Trophoblast cell (in vitro differentiated cells and primary cell): ENCODE data around the gene ATP12A.

Experiments
- DNase-seq, 2 donors: peaks; one replicate each; pipeline ENCODE4 v3.0.0-alpha.2; 2016
- H2AFZ ChIP-seq: 2 replicates; pipeline ENCODE4 v1.6.1; 2013; ENCODE audit warnings: low read length, moderate library complexity, mild to moderate bottlenecking; ENCODE audit not compliant: insufficient read depth, poor library complexity
- H2AK5ac ChIP-seq: 2 replicates; pipeline ENCODE4 v1.6.1; 2013; ENCODE audit warnings: mild to moderate bottlenecking, low read length
- H2BK120ac ChIP-seq: 2 replicates; pipeline ENCODE4 v1.6.1; 2013; ENCODE audit warnings: low read length, mild to moderate bottlenecking, moderate library complexity; ENCODE audit not compliant: insufficient read depth, poor library complexity
- H2BK12ac ChIP-seq: 2 replicates; pipeline ENCODE4 v1.6.1; 2013; ENCODE audit warnings: mild to moderate bottlenecking, low read length, moderate library complexity
- H2BK5ac ChIP-seq: 2 replicates; pipeline ENCODE4 v1.6.1; 2013; ENCODE audit warnings: low read length, low read depth, moderate library complexity, mild to moderate bottlenecking; ENCODE audit not compliant: poor library complexity
- H3K14ac ChIP-seq: 2 replicates; pipeline ENCODE4 v1.6.1; 2013; ENCODE audit warnings: mild to moderate bottlenecking, low read length
- H3K18ac ChIP-seq: 2 replicates; pipeline ENCODE4 v1.6.1; 2013; ENCODE audit warnings: mild to moderate bottlenecking, low read length
- H3K23ac ChIP-seq: 2 replicates; pipeline ENCODE4 v1.6.1; 2013; ENCODE audit warnings: low read length
- H3K27ac ChIP-seq: 2 replicates; pipeline ENCODE4 v1.5.1; 2013; ENCODE audit warnings: low read depth, mild to moderate bottlenecking, inconsistent platforms, low read length, moderate library complexity
- H3K27me3 ChIP-seq: 2 replicates; pipeline ENCODE4 v1.6.1; 2013; ENCODE audit warnings: inconsistent platforms, mild to moderate bottlenecking, low read length, moderate library complexity; ENCODE audit not compliant: insufficient read depth
- H3K36me3 ChIP-seq, 2 experiments: 1 replicate in 1 of 2; 2 replicates in 1 of 2; pipeline ENCODE4 v1.6.1; 2013; ENCODE audit warnings: low read length in 2 of 2, mild to moderate bottlenecking in 2 of 2, moderate library complexity in 1 of 2; ENCODE audit not compliant: insufficient read depth in 2 of 2, control insufficient read depth in 1 of 2
- H3K4ac ChIP-seq: 2 replicates; pipeline ENCODE4 v1.6.1; 2013; ENCODE audit warnings: low read depth, mild to moderate bottlenecking, low read length, moderate library complexity
- H3K4me1 ChIP-seq, 2 experiments: 1 replicate in 1 of 2; 2 replicates in 1 of 2; pipeline ENCODE4 v1.6.1; 2013; ENCODE audit warnings: low read length in 2 of 2, mild to moderate bottlenecking in 2 of 2, moderate library complexity in 1 of 2; ENCODE audit not compliant: insufficient read depth in 2 of 2, control insufficient read depth in 1 of 2
- H3K4me2 ChIP-seq: 2 replicates; pipeline ENCODE4 v1.6.1; 2013; ENCODE audit warnings: inconsistent platforms, mild to moderate bottlenecking, low read length, moderate library complexity
- H3K4me3 ChIP-seq: 2 replicates; pipeline ENCODE4 v1.5.1; 2013; ENCODE audit warnings: mild to moderate bottlenecking, low read depth, low read length, inconsistent platforms
- H3K79me1 ChIP-seq: one replicate; pipeline ENCODE4 v1.6.1; 2013; ENCODE audit warnings: low read length
- H3K79me2 ChIP-seq: 2 replicates; pipeline ENCODE4 v1.6.1; 2013; ENCODE audit warnings: low read length, mild to moderate bottlenecking; ENCODE audit not compliant: control insufficient read depth, insufficient read depth, poor library complexity
- H3K9ac ChIP-seq: 2 replicates; pipeline ENCODE4 v1.6.1; 2013; ENCODE audit warnings: mild to moderate bottlenecking, low read length
- H3K9me3 ChIP-seq: 2 replicates; pipeline ENCODE4 v1.6.1; 2013; ENCODE audit warnings: low read depth, mild to moderate bottlenecking, control low read depth, inconsistent platforms, low read length; ENCODE audit not compliant: insufficient read depth
- H4K12ac ChIP-seq: 2 replicates; pipeline ENCODE4 v1.6.1; 2013; ENCODE audit warnings: low read depth, mild to moderate bottlenecking, low read length, moderate library complexity
- H4K8ac ChIP-seq: 2 replicates; pipeline ENCODE4 v1.6.1; 2013; ENCODE audit warnings: low read depth, mild to moderate bottlenecking, low read length, moderate library complexity
- H4K91ac ChIP-seq: one replicate; pipeline ENCODE4 v1.6.1; 2013; ENCODE audit warnings: low read depth, mild to moderate bottlenecking, low read length, moderate library complexity
- WGBS: extraction: QIAGEN DNeasy Blood & Tissue Kit; methylation state at CpG from one replicate; pipeline ENCODE4 v1.1.7; 2013; ENCODE audit warnings: missing lambda C conversion rate; ENCODE audit not compliant: insufficient read length, insufficient coverage; ENCODE audit errors: extremely low coverage; 5-methylcytosine and 5-hydroxymethylcytosine counted together

The ATP12A gene

GRCh38 chr13:24663089-24663395, 17.2 kb upstream of the ATP12A start:
- Histone ChIP-seq H2BK5ac (no peak overlapping the region), H3K79me1 (no peaks in the 10 kb centered on the region), H3K4me2 (no peak overlapping the region), H3K14ac (no peak overlapping the region), H4K12ac (no peak overlapping the region), H4K8ac (no peak overlapping the region), H3K4me3 (no peak overlapping the region), H3K9me3 (no peaks in the 10 kb centered on the region), H3K27ac (no peak overlapping the region), H3K4ac (no peak overlapping the region), H3K9ac (no peak overlapping the region), H2AFZ (no peak overlapping the region), H2BK120ac (peak overlapping the region; percentile 61), H3K4me1 (peaks cover 4 to 8% of the 10 kb centered on the region in 2 experiments), H4K91ac (no peak overlapping the region), H2AK5ac (no peak overlapping the region), H3K36me3 (no peaks in the 10 kb centered on the region), H2BK12ac (peak overlapping the region; percentile 18), H3K27me3 (no peaks in the 10 kb centered on the region), H3K79me2 (no peaks in the 10 kb centered on the region), H3K18ac (no peak overlapping the region), H3K23ac (no peak overlapping the region)
- WGBS, result no CpG with 5 or more reads among the region's 4 CpGs
- DNase-seq, result peak; percentile 67 to 87

GRCh38 chr13:24663586-24663985, 16.6 kb upstream of the ATP12A start:
- H2BK120ac ChIP-seq, result no peak overlapping the region
- peaks cover 7 to 13% of the 10 kb centered on the region in 2 experiments for H3K4me1 ChIP-seq
- no peak overlapping the region for H3K4ac ChIP-seq
- no peak overlapping the region for H4K91ac ChIP-seq
- no peak overlapping the region for H3K9ac ChIP-seq
- no peaks in the 10 kb centered on the region for H3K79me1 ChIP-seq
- no peak overlapping the region for H2BK5ac ChIP-seq
- H3K4me3 ChIP-seq, result no peak overlapping the region
- H2BK12ac ChIP-seq, result no peak overlapping the region
- no peaks in the 10 kb centered on the region for H3K9me3 ChIP-seq
- H4K12ac ChIP-seq, result no peak overlapping the region
- WGBS, result no CpG with 5 or more reads among the region's 1 CpG
- no peak overlapping the region for H2AFZ ChIP-seq
- DNase-seq, result no peak
- H3K14ac ChIP-seq, result no peak overlapping the region
- H3K27ac ChIP-seq, result no peak overlapping the region
- no peak overlapping the region for H3K23ac ChIP-seq
- no peak overlapping the region for H2AK5ac ChIP-seq
- no peak overlapping the region for H4K8ac ChIP-seq
- no peaks in the 10 kb centered on the region for H3K27me3 ChIP-seq
- H3K18ac ChIP-seq, result no peak overlapping the region
- H3K4me2 ChIP-seq, result no peak overlapping the region
- no peaks in the 10 kb centered on the region for H3K36me3 ChIP-seq
- H3K79me2 ChIP-seq, result no peaks in the 10 kb centered on the region

GRCh38 chr13:24664726-24665409, 15.3 kb upstream of the ATP12A start:
- no peak overlapping the region for H4K8ac ChIP-seq
- no peaks in the 10 kb centered on the region for H3K9me3 ChIP-seq
- no peak overlapping the region for H2BK12ac ChIP-seq
- no peak overlapping the region for H3K14ac ChIP-seq
- H3K27ac ChIP-seq, result no peak overlapping the region
- no peak overlapping the region for H3K4ac ChIP-seq
- H4K91ac ChIP-seq, result no peak overlapping the region
- H2BK120ac ChIP-seq, result no peak overlapping the region
- no peak overlapping the region for H2AK5ac ChIP-seq
- H3K23ac ChIP-seq, result no peak overlapping the region
- H4K12ac ChIP-seq, result no peak overlapping the region
- WGBS, result no CpG with 5 or more reads among the region's 5 CpGs
- no peaks in the 10 kb centered on the region for H3K27me3 ChIP-seq
- no peaks in the 10 kb centered on the region for H3K36me3 ChIP-seq
- H3K9ac ChIP-seq, result no peak overlapping the region
- H3K4me3 ChIP-seq, result no peak overlapping the region
- no peaks in the 10 kb centered on the region for H3K79me1 ChIP-seq
- peaks cover 13 to 18% of the 10 kb centered on the region in 2 experiments for H3K4me1 ChIP-seq
- no peak overlapping the region for H2AFZ ChIP-seq
- H2BK5ac ChIP-seq, result no peak overlapping the region
- no peaks in the 10 kb centered on the region for H3K79me2 ChIP-seq
- H3K4me2 ChIP-seq, result peak overlapping the region; percentile 3
- no peak overlapping the region for H3K18ac ChIP-seq
- DNase-seq, result peak; percentile 90 to 97

GRCh38 chr13:24668511-24668910, 11.7 kb upstream of the ATP12A start:
- no peak overlapping the region for H2BK120ac ChIP-seq
- peaks cover 12% of the 10 kb centered on the region for H3K79me1 ChIP-seq
- H2AFZ ChIP-seq, result no peak overlapping the region
- H3K27me3 ChIP-seq, result no peaks in the 10 kb centered on the region
- no peaks in the 10 kb centered on the region for H3K36me3 ChIP-seq
- no peak overlapping the region for H3K4ac ChIP-seq
- H3K9ac ChIP-seq, result no peak overlapping the region
- H2BK5ac ChIP-seq, result no peak overlapping the region
- DNase-seq, result peak; percentile 89 to 90
- H3K14ac ChIP-seq, result no peak overlapping the region
- peak overlapping the region; percentile 12 for H2BK12ac ChIP-seq
- no peak overlapping the region for H4K8ac ChIP-seq
- H3K23ac ChIP-seq, result no peak overlapping the region
- H3K4me2 ChIP-seq, result no peak overlapping the region
- H4K91ac ChIP-seq, result peak overlapping the region; percentile 48
- WGBS, result no CpG with 5 or more reads among the region's 4 CpGs
- no peaks in the 10 kb centered on the region for H3K9me3 ChIP-seq
- no peak overlapping the region for H2AK5ac ChIP-seq
- peaks cover 21 to 28% of the 10 kb centered on the region in 2 experiments for H3K4me1 ChIP-seq
- no peak overlapping the region for H4K12ac ChIP-seq
- H3K4me3 ChIP-seq, result no peak overlapping the region
- no peak overlapping the region for H3K18ac ChIP-seq
- no peaks in the 10 kb centered on the region for H3K79me2 ChIP-seq
- H3K27ac ChIP-seq, result no peak overlapping the region
